Right ventricle myocardium superior (tissue), 1 donor: Measurements from ENCODE around the gene WBP11. TPM values are rescaled to one million over a fixed set of nuclear protein-coding genes. Genes with fewer than 3 reads are reported as not detected.
"Not testable (repeated sequence)": the region's sequence is repeated elsewhere in the genome, so short reads cannot be mapped to it uniquely, and the experiment has no call there.

Experiments used
- ATAC-seq: fragments of 200-7000 bp; cut with Tn5 transposase; one replicate; pipeline ENCODE4 v1.9.1; 2020; ENCODE audit warnings: mild to moderate bottlenecking; ENCODE audit not compliant: poor library complexity
- DNase-seq: peaks from one replicate; pipeline ENCODE4 v3.0.0-alpha.2; 2020
- intact Hi-C: fragments of 100-400 bp; cut with DNase I; formaldehyde crosslinking; loops from one replicate; pipeline ENCODE4 v1.11.2; 2022
- total RNA-seq: library from RNA; stranded (reverse); fragmentation: NEBNext Ultra II Directional; extraction: Animal tissue kit (Norgen Biotek cat#: 25700); gene quantifications from one replicate; pipeline ENCODE4 v1.2.1, GENCODE V29; 2021
- donor health status: DM: no; HTN: yes; CAD: no; lungs with severe emphysema.

The WBP11 gene
- total RNA-seq, 1 donor from 2014 or later = 45.7 TPM

DNA sequence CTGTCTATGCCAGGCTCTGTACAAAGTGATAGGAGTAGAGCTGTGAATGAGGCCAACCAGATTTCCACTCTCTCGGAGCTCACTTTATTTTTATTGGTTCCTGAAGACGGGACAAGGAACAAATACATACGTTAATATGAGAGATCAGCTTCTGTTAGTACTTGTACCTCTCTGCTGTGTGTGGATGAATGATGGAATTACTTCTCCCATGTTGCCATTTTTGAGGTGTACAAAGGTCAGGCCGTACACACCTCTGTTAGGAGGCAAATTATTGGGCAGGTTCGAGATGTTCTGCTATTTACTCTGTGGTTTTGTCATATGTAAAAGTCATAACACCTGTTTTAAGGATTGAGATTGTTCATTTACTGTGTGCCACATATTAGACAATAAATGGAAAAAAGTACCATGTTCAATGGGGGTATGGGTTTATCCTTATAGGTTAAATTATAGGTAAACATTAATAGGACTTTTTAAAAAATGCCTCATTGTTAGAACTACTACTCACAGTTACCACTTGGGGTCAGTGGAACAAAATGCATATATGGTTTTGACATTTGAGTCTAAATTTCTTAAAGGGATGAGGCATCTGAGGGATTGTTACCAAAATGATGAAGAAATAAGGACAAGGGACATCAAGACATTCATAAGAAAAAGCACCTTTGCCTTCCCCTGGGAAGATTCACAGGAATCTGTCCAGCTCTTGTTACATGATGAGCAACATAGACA lies 26.9 kb downstream of the WBP11 start:
- DNase-seq (no peak), ATAC-seq (no peak)
- intact Hi-C loops = loop anchor here (10.0 kb wide), 1 partner anchor 58 kb away; no protein-coding TSS in a partner anchor

- DNase-seq = no peak
- intact Hi-C loops = loop anchor here (10.0 kb wide), 1 partner anchor 59 kb away; no protein-coding TSS in a partner anchor
- ATAC-seq = no peak
Measured at GRCh38 chr12:14775636-14775980, 27.7 kb downstream of the WBP11 start.

DNA sequence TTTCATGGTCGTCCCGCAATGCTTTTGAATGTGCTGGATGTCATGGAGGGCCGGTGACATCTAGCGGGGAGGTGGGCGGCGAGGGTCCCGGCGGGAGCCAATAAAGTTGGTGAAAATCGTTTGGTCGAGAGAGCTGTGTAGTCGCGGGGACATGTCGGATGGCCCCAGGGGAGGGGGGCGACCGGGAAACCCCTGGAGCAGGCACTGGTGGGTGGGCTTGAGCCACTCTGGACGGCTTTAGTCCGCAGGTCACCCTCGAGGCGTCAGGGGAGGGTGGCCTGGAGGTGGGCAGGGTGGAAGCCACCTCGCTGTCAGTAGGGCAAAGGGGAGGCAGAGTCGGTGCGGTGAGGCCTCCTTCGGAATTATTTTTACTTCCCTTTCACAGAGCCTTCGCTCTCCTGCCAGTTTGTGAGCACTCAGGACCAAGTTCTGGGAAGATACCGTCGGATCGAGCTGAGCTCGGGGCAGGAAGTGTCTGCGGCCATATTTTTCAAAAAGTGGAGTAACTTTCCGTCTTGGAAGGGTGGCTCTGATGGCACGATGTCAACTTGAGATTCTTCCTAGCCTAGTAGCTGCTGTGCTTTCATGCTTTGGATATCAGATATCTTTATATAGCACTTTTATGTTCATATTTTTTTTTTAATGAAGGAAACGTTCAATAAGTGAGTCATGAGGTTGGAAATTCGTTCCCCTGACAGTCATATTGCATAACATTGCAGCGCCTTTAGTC lies 28.2 kb downstream of the WBP11 start:
- intact Hi-C loops = loop anchor here (10.0 kb wide), 1 partner anchor 60 kb away; no protein-coding TSS in a partner anchor
- ATAC-seq (peak; percentile 31), DNase-seq (peak; percentile 53)

DNA sequence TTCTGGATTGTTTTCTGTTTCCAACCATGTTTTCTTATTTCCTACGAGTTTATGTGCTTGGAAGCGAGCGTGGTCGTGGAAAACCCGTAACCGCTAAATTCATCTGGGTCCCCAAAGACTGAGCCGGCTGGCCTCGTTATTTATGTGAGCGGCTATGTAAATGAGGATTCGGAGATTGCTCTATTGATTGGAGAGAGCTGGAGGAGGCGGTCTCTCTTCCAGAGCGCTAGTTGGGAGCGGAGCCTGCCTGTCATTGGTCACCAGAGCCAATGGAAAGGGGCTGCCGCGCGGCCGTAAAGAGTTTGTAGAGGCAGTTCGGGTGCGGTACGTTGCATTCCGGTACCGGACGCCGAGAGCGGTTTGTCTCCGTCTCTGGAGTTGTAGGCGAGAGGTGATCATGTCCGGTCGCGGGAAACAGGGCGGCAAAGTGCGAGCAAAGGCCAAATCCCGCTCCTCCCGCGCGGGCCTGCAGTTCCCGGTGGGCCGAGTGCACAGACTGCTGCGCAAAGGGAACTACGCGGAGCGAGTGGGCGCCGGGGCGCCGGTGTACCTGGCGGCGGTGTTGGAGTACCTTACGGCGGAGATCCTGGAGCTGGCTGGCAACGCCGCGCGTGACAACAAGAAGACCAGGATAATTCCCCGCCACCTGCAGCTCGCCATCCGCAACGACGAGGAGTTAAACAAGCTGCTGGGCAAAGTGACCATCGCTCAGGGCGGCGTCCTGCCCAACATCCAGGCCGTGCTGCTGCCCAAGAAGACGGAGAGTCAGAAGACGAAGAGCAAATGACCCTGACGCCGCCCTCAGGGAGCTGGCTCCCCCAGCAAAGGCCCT lies 29.0 kb downstream of the WBP11 start:
- DNase-seq = peak; percentile 97

GRCh38 chr12:14773685-14774073 lies 29.6 kb downstream of the WBP11 start:
- ATAC-seq = no peak
- no peak for DNase-seq
- intact Hi-C loops = loop anchor here (10.0 kb wide), 1 partner anchor 61 kb away; no protein-coding TSS in a partner anchor

More for the DNA sequence above, 29.0 kb downstream of the WBP11 start:
- peak; percentile 79 for ATAC-seq
- intact Hi-C loops = loop anchor here (10.0 kb wide), 1 partner anchor 61 kb away; no protein-coding TSS in a partner anchor

- DNase-seq = no peak
- no peak for ATAC-seq
- intact Hi-C loops = loop anchor here (10.0 kb wide), 1 partner anchor 62 kb away; no protein-coding TSS in a partner anchor
Measured at GRCh38 chr12:14772946-14773345, 30.3 kb downstream of the WBP11 start.

DNA sequence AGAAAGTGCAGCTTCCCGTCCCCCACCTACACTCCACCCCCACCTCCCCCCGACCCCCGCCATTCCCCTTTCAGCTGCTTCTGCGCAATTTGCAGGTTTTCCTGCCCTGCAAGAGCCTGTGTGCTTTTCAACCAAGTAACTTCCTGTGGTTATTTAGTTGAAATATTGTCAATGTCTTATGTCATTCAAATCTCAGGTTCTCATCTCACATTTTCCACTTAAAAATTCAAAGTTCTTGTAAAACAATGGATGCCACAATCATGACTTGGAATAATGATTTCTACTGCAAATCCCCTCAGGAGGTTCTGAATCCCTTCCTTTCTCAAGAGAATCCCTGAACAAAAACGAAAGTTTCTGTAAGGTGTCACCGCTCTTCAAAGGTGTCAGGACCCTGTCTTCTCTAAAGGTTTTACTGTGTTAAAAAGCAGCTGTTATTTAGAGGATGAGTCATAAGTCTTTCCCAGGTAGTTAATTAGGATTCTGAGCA lies 31.6 kb downstream of the WBP11 start:
- DNase-seq (no peak), ATAC-seq (no peak)
- intact Hi-C loops = loop anchor here (10.0 kb wide), 1 partner anchor 63 kb away; no protein-coding TSS in a partner anchor

- peak; percentile 78 for ATAC-seq
- intact Hi-C loops = loop anchor here (10.0 kb wide), 1 partner anchor 64 kb away; no protein-coding TSS in a partner anchor
- peak; percentile 92 for DNase-seq
Measured at GRCh38 chr12:14770496-14771461, 32.5 kb downstream of the WBP11 start.

DNA sequence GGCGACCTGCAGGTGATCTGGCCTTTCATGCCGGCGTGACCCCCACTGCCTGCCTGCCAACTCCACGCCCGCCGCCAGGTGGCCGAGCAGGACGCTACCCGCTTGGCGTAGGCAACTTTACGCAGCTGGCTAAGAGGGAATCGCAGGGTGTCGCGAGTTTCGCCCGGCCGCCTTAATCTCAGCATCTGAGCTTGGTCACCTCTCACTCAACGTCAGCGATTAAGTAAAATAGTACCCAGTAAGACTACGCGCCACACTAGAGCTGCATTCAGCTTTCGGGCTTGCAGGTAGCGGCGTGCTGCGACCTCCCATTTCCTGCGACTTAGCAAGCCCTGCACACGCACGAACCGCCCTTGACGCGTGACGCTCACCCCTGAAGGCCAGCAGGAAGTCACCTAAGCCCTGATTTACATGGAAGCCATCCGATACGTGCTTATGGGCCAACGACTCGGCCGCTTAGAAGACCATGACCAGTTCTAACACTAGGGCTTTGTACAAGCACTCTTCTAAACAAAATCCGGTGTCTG lies 33.2 kb downstream of the WBP11 start:
- peak; percentile 74 for ATAC-seq
- intact Hi-C loops = loop anchor here (10.0 kb wide), 1 partner anchor 65 kb away; no protein-coding TSS in a partner anchor
- peak; percentile 88 for DNase-seq

- DNase-seq (peak; percentile 59), ATAC-seq (peak; percentile 8)
- intact Hi-C loops = no loop called here
Measured at GRCh38 chr12:14769466-14769968, 33.8 kb downstream of the WBP11 start.

DNA sequence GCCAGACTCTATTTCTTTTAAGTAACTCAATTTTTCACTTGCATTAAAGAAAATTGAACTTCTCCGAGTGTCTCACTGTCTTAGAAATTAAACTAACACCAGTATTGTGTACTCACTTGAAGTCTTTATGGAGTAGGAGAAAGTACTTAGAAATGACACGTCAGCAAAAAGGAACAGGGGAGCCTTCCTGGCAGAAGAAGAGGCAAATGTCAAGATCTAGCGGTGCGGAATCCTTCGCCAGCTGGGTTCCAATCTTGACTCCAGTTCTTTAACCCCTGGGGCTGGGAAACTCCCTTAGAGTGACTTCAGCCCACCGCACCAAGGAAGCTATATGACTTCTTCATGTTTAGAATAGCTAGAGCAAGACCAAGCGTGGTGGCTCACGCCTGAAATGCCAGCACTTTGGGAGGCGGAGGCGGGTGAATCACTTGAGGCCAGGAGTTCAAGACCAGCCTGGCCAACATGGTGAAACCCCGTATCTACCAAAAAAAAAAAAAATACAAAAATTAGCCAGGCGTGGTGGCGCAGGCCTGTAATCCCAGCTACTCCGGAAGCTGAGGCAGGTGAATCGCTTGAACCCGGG lies 34.4 kb downstream of the WBP11 start:
- DNase-seq = no peak
- no peak for ATAC-seq
- intact Hi-C loops = no loop called here

DNA sequence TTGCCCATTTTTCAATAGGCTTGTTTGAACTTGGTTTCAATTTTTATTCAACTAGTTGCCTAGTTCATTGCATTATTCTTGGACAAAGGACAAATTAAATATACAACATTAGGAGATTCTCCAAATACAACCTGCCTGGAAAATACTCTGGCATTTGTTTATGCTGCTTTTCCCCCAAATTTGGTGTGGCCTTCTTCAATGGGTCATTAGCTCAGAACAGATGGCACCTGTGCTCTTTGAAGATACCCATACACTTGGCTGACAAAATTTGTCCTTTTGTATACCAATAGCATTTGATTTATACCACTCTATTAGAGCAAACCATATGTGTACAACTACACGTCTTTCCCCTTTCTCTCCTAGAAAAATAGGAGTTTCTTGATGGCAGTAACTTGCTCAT lies 35.7 kb downstream of the WBP11 start:
- ATAC-seq (no peak), DNase-seq (no peak)
- intact Hi-C loops = no loop called here

GRCh38 chr12:14766649-14767215 lies 36.5 kb downstream of the WBP11 start:
- DNase-seq = no peak
- no peak for ATAC-seq
- intact Hi-C loops = no loop called here

DNA sequence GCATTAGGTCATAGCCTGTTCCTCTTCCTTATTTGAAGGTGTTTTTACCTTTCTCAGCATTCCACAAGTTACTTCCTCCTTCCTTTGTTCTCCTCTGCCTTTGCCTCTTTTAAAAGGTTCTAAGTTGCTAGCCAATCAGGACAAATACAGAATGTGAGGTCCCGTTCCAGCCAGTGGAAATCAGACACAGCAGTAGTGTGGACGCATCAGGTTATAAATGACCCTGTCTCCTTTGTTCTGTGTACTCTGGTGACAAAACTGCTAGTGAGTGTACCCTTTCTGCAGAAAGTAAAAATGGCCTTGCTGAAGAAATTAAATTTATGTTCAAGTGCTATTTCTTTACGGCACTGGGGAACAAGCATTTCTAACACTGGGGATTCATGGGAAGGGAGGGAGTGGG lies 37.3 kb downstream of the WBP11 start:
- DNase-seq, ATAC-seq, intact Hi-C loops: not testable (repeated sequence)

DNA sequence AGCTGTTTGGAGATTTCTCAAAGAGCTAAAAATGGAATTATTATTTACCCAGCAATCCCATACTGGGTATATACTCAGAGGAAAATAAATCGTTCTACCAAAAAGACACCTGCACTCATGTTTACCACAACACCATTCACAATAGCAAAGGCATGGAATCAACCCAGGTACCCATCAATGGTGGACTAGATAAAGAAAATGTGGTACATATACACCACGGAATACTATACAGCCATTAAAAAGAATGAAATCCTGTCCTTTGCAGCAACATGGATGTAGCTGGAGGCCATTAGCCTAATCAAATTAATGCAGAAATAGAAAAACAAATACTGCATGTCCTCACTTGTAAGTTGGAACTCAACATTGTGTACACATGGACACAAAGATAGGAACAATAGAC lies 37.9 kb downstream of the WBP11 start:
- no peak for ATAC-seq

GRCh38 chr12:14759711-14760280 lies 43.5 kb downstream of the WBP11 start:
- DNase-seq, ATAC-seq, intact Hi-C loops: not testable (repeated sequence)

More for the DNA sequence above, 37.9 kb downstream of the WBP11 start:
- intact Hi-C loops = no loop called here
- DNase-seq = no peak
